ENCODE measurements around the gene ICAM5.

ICAM5 gene

GRCh38 chr19:10317045-10317856 is 27.5 kb downstream of the ICAM5 start:
- DNase-seq (ENCODE audit: extremely low read depth in 1 of 2, low read depth in 1 of 2): no peak

DNA sequence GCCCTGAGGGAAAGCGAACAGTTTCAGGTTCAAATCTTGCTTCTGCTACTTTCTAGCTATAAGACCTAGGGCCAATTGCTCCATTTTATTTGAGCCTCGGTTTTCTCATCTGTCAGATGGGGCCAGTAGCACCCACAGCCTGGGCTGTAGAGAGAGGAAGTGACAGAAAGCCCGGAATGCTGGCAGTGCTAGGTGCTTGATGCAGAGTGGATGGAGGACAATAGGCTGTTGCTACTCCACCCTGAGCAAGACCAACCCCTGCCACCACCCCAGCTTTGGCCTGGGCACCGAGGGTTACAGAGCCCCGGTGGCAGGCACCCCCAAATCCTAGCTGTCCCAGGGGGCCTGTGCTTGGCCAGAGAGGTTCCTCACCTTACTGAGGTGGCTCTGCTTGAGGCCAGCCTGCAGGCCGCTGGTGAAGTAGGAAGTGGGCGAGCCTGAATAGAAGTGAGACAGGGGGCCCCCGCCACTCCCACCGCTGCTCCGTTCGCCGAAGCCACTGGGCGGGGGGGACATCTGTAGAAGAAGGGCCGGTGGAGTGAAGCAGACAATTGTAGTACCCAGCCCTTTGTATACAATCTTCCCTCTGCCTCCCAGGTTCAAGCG is 28.2 kb downstream of the ICAM5 start:
- DNase-seq (ENCODE audit: extremely low read depth in 1 of 2, low read depth in 1 of 2): no peak

GRCh38 chr19:10318807-10319682 is 29.3 kb downstream of the ICAM5 start:
- no peak for DNase-seq (ENCODE audit: extremely low read depth in 1 of 2, low read depth in 1 of 2)

DNA sequence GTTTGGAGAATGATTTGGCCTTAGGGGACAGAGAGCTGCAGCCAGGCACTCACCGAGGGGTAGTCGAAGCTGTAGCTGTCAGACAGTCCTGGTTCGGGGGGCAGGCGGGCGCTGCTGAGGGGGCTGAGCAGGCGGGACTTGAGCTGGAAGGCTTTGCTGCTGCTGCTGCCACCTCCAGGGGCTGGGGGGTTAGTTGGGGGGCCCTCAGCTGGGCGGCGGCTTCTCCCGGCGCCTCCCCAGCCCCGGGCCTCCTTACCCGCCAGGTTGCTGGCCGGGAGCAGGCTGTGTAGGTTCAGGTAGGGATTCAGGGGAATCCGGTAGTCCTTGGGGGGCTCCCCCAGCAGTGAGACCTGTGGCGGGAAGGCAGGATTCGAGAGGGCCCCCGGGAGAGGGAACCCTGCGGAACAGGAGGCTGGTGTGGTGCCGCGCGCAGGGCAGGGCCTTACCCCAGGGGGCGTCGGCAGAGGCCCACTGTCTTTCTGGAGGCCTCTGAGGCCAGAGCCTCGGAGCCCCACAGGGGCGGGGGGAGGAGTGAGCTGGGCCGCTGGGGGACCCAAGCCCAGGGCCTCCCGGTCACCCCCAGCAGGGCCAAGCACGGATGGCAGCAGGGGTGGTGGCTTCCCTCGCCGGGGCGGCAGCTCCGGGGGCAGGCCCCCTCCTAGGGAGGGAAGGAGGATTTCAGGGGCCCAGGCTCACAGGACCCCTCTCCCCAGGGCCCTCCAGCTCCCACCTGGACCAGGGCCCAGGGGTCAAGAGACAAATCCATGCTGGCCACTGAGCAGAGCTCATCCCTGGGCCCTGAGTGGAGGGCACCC is 31.1 kb downstream of the ICAM5 start:
- no peak for DNase-seq (ENCODE audit: extremely low read depth in 1 of 2, low read depth in 1 of 2)

- no peak for DNase-seq (ENCODE audit: extremely low read depth in 1 of 2, low read depth in 1 of 2)
These were observed 31.7 kb downstream of the ICAM5 start for GRCh38 chr19:10321417-10321797.

DNA sequence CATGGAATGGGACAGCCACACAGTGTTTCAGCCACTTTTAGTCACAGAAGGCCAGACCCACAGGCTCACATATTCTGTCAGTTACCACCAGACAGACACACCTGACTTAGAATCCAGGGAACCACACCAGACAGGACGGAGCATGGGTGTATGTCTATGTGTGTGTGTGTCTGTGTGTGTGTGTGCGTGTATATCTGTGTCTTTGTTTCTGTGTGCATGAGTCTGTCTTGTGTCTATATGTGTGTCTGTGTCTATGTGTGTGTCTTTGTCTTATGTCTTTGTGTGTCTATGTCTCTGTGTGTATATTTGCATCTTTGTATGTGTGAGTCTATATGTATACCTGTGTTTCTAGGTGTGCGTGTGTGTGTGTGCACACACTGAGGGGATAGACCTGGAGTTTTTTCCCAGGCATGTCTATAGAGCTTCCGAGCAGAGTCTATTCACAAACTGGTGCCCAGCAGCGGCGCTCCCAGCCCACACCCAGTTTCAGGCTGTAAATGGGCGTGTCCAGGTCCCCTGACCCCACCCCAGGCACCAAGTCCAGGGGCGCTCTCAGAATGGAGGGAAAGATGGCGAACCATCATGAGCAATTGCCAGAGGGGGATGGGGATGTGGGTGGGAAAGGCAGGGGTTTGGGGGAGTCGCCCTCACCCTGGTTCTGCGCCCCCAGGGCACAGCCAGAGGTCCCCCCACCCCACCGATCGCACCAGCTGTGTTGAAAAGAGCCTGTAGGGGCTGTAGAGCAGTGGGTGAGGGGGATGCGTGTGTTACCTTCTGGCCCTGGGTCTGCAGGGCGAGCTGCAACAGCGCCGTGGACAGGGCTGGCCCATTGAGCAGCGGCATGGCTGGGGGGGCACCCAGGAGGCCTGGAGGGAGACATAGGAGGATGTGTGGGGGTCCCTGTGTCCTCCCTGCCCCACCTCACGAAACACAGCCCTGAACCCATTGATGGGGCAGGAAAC is 32.4 kb downstream of the ICAM5 start:
- DNase-seq (ENCODE audit: extremely low read depth in 1 of 2, low read depth in 1 of 2): no peak

DNA sequence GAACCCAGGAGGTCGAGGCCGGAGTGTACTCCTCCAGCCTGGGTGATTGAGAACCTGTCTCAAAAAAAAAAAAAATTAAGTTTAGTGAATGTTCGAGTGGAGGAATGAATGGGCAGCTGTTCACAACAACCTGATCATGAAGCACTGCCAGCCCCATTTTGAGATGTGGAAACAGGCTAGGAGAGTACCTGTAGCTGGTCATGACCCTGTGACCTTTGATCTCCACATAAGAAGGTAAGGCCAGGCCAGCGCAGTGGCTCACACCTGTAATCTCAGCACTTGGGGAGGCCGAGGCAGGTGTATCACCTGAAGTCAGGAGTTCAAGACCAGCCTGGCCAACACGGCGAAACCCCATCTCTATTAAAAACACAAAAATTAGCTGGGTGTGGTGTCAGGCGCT is 36.0 kb downstream of the ICAM5 start:
- DNase-seq (ENCODE audit: extremely low read depth in 1 of 2, low read depth in 1 of 2): no peak

GRCh38 chr19:10327793-10328192 is 38.0 kb downstream of the ICAM5 start:
- no peak for DNase-seq (ENCODE audit: extremely low read depth in 1 of 2, low read depth in 1 of 2)

DNA sequence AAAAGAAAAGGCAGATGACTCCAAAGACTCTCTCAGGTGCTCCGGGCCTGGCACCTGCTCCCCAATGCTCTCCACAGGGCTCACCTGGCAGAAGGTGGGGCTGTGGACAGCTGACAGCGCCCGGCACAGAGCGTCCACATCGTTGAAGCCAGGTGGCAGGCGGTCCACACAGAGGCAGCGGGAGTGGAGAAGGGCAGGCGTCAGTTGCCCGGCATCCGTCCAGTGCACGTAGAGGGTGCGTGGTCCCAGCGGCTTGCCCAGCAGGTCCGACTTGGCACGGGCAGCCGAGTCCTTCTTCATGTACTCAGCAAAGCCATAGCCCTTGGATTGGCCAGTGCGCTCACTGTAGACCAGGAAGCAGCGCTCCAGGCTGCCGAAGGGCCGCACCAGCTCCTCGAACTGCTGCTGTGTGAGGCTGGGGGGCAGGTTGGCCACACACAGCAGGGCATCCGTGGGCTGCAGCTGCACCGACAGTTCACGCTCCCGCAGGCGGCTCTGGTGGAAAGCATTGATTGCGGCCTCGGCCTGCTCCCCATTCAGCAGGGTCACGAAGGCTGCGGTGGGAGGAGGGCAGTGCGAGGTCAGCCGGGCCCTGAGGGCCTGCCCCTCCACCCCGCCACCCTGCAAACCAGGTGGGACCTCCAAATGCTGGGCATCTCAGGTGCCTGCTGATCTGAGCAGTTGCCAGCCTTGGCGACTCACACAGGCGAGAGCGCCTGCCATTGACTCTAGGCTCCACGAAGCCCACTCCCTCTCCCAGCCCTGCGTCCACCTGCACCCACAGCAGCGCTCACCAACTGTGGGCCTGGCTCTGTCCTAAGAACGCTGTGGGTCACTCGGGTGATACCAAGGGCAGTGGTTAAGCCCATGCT is 39.0 kb downstream of the ICAM5 start:
- no peak for DNase-seq (ENCODE audit: extremely low read depth in 1 of 2, low read depth in 1 of 2)

DNA sequence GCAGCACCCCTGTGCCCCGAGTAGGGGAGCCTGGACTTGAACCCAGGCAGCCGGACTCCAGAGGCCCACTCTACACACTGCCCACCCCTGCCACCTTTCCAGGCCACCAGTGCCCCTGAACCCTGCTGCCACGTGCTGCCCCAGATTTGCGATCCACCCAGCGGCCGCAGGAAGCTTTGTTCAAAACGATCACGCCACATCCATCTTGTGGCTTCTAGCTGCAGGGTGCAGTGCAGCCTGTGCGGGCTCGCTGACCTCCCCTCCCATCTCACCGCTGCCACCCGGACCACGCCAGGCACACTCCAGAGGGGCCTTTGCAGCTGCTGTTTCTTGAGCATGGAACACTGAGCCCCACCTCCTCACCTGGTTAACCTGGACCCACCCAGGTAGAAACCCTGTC is 39.8 kb downstream of the ICAM5 start:
- no peak for DNase-seq (ENCODE audit: extremely low read depth in 1 of 2, low read depth in 1 of 2)

DNA sequence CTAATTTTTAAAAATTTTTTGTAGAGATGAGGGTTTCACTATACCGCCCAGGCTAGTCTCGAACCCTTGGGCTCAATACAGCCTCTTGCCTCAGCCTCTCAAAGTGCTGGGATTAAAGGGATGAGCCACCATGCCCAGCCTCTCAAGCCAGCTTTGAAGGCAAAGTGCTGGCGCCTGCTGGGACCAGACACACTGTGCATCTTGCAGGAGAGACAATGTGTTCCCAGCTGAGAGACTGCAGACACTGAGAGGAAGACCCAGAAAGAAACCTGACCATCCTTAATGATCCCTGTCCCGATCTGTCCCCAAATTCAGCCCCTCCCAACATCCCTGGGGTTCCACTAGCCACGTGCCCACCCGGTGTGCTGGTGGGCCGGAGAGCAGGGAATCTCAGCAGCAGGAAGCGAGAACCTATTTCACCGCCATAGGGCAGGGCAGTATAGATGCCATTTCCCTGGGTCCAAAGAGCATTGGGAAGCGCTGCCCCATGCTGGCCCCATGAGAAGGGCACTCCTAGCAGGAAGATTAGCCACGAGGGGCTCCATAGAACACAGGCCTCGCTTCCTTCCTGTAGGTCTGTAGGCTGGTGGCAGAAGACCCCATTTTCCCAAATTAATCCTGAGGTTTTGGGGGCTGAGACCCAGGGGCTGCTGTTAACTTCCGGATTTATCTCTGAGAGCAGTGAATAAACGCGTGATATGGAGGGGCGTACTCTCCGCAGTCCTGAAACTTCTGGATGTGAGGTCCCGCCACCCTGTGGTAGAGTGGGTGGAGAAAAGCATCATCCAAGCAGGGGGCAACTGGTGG is 42.6 kb downstream of the ICAM5 start:
- no peak for DNase-seq (ENCODE audit: extremely low read depth in 1 of 2, low read depth in 1 of 2)

DNA sequence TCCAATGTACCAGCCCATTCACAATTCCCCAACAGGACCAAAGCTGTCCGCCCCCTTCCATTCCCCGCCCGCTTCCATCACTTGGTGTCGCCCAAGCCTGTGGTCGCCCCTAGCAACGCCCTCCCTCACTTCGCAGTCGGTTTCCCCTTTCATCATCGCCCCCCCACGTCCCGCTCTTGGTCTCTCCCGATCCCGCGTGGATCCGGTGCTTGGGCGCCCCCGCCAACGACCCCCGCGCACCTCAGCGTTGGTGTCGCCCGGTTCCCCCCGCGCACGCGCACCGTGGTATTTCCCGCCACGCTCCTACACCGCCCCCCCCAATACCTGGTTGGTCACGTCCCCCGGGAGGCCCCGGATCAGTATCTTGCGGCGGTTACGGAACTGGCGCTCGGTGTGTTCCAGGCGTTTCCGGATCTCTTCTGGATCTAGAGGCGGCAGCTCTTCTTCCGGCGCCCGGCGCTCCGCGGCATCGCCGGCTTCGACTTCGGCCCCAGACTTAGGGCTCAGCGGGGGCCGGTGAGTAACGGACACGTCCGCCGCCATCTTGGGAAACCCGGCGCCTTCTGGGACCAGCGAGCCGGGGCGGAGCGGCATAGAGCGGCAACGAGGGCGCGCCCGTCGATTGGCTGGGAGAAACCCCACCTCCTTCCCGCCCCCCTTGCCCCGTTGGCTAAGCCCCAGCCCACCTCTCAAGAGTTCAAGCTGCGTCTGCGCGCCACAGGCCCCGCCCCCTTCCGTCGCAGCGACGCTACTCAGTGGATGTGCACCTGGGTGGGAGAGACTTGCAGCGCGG is 43.4 kb downstream of the ICAM5 start, which contains the start of gene RAVER1:
Gene RAVER1 (minus strand): TSS at position 565 of the 793 bp plus-strand sequence. CDS start 22 bp downstream, at position 543.
- DNase-seq (ENCODE audit: extremely low read depth in 1 of 2, low read depth in 1 of 2): peak; percentile 96

DNA sequence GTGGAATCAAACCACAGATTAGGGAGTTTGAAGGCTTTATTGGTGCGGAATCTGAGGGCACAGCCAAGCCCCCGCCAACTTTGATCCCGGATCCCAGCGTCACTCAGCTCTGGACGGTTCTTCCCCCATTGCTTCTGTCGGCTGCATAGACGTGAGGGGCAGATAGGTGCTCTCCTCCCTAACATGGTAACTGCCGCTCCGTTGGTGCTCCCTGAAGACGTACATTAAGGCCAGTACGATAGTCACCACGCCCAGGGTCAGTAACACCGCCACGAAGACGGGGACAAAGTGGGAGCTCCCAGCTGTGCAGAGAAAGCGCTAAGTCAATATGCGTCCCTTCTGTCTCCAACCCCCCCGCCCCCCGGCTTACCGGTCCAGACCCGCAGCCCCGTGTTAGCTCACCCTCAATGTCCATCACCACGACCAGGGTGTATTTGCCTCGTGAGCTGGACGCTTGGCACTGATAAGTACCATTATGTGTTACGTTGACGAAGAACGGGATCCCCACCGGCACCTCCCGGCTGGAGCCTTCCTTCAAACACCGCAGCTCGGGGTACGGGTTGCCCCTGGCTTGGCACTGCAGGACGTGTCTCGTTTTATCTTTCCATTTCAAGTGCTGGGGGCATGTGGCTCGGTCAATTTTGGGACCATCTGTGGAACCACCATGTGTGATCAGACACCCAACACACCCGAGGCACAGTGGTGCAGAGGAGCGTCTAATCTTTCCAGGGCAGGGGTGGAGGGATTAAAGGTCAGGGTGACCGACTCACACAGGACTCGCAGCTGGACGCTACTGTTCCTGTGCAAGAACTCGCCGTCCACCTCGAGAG is 44.2 kb downstream of the ICAM5 start:
- no peak for DNase-seq (ENCODE audit: extremely low read depth in 1 of 2, low read depth in 1 of 2)

DNA sequence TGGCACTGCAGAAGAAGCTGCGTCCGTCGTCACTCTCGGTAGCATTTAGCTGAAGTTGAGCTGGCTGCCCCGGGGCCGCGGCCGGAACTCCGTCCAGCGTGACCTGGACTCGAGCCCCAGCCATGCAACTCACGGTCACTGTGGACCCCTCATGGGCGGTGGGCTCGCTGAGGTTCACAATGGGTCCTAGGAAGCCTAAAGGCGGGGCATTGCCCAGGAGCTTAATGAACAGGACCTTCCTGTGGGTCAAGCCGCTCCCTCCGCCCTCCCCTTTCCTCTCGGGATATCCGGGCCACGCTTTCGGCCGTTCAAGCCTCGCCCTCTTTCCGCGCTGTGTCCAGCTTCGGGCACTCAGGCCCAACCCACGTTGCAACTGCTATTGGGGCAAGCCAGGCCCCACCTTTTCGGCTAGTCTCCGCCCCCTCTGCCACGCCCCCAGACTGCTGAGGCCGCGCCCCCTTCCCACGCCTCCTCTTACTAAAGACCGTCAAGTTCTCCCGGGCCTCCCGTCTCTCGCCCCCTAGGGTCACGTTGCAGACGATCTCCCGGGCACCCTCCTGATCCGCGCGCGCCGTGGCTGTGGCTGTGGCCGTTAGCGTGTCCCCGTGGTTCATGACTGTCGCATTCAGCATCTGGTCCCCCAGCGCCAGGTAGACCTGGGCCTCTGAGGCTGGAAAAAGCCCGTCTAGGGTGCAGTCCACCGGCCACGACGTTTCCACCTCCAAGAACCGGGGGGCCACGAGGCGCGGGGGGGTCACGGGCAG is 45.0 kb downstream of the ICAM5 start:
- no peak for DNase-seq (ENCODE audit: extremely low read depth in 1 of 2, low read depth in 1 of 2)

GRCh38 chr19:10335352-10335985 is 45.7 kb downstream of the ICAM5 start:
- DNase-seq (ENCODE audit: extremely low read depth in 1 of 2, low read depth in 1 of 2): no peak
